ENCODE measurements around the gene CELF4.
A peak's percentile ranks its signal among the peaks of the same experiment; 100 is the strongest.

The CELF4 gene

GRCh38 chr18:37435150-37435867 is 130.3 kb downstream of the CELF4 start:
- no peak for DNase-seq

- no peak for DNase-seq
These were observed 131.3 kb downstream of the CELF4 start for GRCh38 chr18:37434161-37434860.

GRCh38 chr18:37432436-37433195 is 133.0 kb downstream of the CELF4 start:
- DNase-seq = peak; percentile 10

- DNase-seq = peak; percentile 9
These were observed 135.1 kb downstream of the CELF4 start for GRCh38 chr18:37430357-37431076.

GRCh38 chr18:37429791-37430190 is 135.8 kb downstream of the CELF4 start:
- DNase-seq = peak; percentile 42

GRCh38 chr18:37428288-37428974 is 137.2 kb downstream of the CELF4 start:
- DNase-seq = no peak

GRCh38 chr18:37426586-37426985 is 139.0 kb downstream of the CELF4 start:
- no peak for DNase-seq

- DNase-seq = no peak
These were observed 140.4 kb downstream of the CELF4 start for GRCh38 chr18:37425222-37425621.

- no peak for DNase-seq
These were observed 141.1 kb downstream of the CELF4 start for GRCh38 chr18:37424507-37424906.

- DNase-seq = no peak
These were observed 143.0 kb downstream of the CELF4 start for GRCh38 chr18:37422596-37422995.

GRCh38 chr18:37422116-37422515 is 143.5 kb downstream of the CELF4 start:
- DNase-seq = no peak

- no peak for DNase-seq
These were observed 144.1 kb downstream of the CELF4 start for GRCh38 chr18:37421341-37422077.

- no peak for DNase-seq
These were observed 145.2 kb downstream of the CELF4 start for GRCh38 chr18:37420315-37420880.

GRCh38 chr18:37419866-37420265 is 145.7 kb downstream of the CELF4 start:
- no peak for DNase-seq

GRCh38 chr18:37419315-37419714 is 146.3 kb downstream of the CELF4 start:
- no peak for DNase-seq

- DNase-seq = no peak
These were observed 150.8 kb downstream of the CELF4 start for GRCh38 chr18:37414816-37415215.

GRCh38 chr18:37412829-37413228 is 152.8 kb downstream of the CELF4 start:
- DNase-seq = no peak

- DNase-seq = no peak
These were observed 153.3 kb downstream of the CELF4 start for GRCh38 chr18:37412333-37412732.

GRCh38 chr18:37409878-37410277 is 155.7 kb downstream of the CELF4 start:
- DNase-seq = no peak

GRCh38 chr18:37408676-37409265 is 156.8 kb downstream of the CELF4 start:
- no peak for DNase-seq

GRCh38 chr18:37407571-37407970 is 158.0 kb downstream of the CELF4 start:
- no peak for DNase-seq
